GM21423 (cell line): Measurements from ENCODE around the gene HNRNPL.
"Not testable (repeated sequence)": the region's sequence is repeated elsewhere in the genome, so short reads cannot be mapped to it uniquely, and the experiment has no call there.

Experiments used
- ATAC-seq: cut with Tn5 transposase; IDR thresholded peaks from one replicate; pipeline ENCODE4 v1.9.1; 2021; ENCODE audit warnings: mild to moderate bottlenecking, moderate library complexity; ENCODE audit not compliant: unreplicated experiment

HNRNPL gene

GRCh38 chr19:38831142-38831605 lies 18.6 kb downstream of the HNRNPL start:
- peak; percentile 37 for ATAC-seq

GRCh38 chr19:38830039-38830733 lies 19.6 kb downstream of the HNRNPL start:
- ATAC-seq = no peak

GRCh38 chr19:38829203-38829602 lies 20.6 kb downstream of the HNRNPL start:
- ATAC-seq = not testable (repeated sequence)

GRCh38 chr19:38826856-38827551 lies 22.8 kb downstream of the HNRNPL start:
- no peak for ATAC-seq

GRCh38 chr19:38825936-38826335 lies 23.9 kb downstream of the HNRNPL start:
- ATAC-seq = not testable (repeated sequence)

GRCh38 chr19:38821230-38821825 lies 28.5 kb downstream of the HNRNPL start:
- ATAC-seq = not testable (repeated sequence)

GRCh38 chr19:38819231-38819920 lies 30.4 kb downstream of the HNRNPL start:
- no peak for ATAC-seq

- ATAC-seq = no peak
These were observed 32.7 kb downstream of the HNRNPL start for GRCh38 chr19:38817081-38817480.

- ATAC-seq = no peak
These were observed 33.5 kb downstream of the HNRNPL start for GRCh38 chr19:38816131-38816750.

GRCh38 chr19:38815059-38816001 lies 34.5 kb downstream of the HNRNPL start:
- ATAC-seq = no peak

GRCh38 chr19:38813932-38814331 lies 35.9 kb downstream of the HNRNPL start:
- ATAC-seq = not testable (repeated sequence)

- ATAC-seq = no peak
These were observed 36.5 kb downstream of the HNRNPL start for GRCh38 chr19:38813323-38813722.

- no peak for ATAC-seq
These were observed 36.9 kb downstream of the HNRNPL start, which contains the start of gene LGALS4 for GRCh38 chr19:38812841-38813320. TSS of gene LGALS4 (minus strand) at chr19:38812945. CDS start at chr19:38812886, 59 bp downstream.

- no peak for ATAC-seq
These were observed 37.6 kb downstream of the HNRNPL start for GRCh38 chr19:38812009-38812840.

GRCh38 chr19:38809592-38810252 lies 40.1 kb downstream of the HNRNPL start:
- ATAC-seq = no peak

- no peak for ATAC-seq
These were observed 41.0 kb downstream of the HNRNPL start for GRCh38 chr19:38808741-38809140.

- not testable (repeated sequence) for ATAC-seq
These were observed 42.2 kb downstream of the HNRNPL start for GRCh38 chr19:38807374-38808098.
